IPS-18a (cell line): Measurements from ENCODE around the gene HTR3C.

ENCODE experiments used
- H3K27ac ChIP-seq: one replicate; pipeline ENCODE4 v1.5.1; 2013; ENCODE audit warnings: low read length
- H3K27me3 ChIP-seq: one replicate; pipeline ENCODE4 v1.6.1; 2013; ENCODE audit warnings: mild to moderate bottlenecking, low read length; ENCODE audit not compliant: control insufficient read depth, insufficient read depth
- H3K36me3 ChIP-seq: one replicate; pipeline ENCODE4 v1.6.1; 2013; ENCODE audit warnings: low read depth, low read length; ENCODE audit not compliant: control insufficient read depth
- H3K4me1 ChIP-seq: one replicate; pipeline ENCODE4 v1.6.1; 2013; ENCODE audit warnings: low read depth, low read length; ENCODE audit not compliant: control insufficient read depth
- H3K4me3 ChIP-seq: one replicate; pipeline ENCODE4 v1.5.1; 2013; ENCODE audit warnings: low read length
- H3K9ac ChIP-seq: one replicate; pipeline ENCODE4 v1.6.1; 2013; ENCODE audit warnings: mild to moderate bottlenecking, low read length, moderate library complexity
- H3K9me3 ChIP-seq: one replicate; pipeline ENCODE4 v1.6.1; 2013; ENCODE audit warnings: low read depth, low read length; ENCODE audit not compliant: control insufficient read depth

HTR3C gene

GRCh38 chr3:184073621-184074020 lies 20.8 kb downstream of the HTR3C start:
- Histone ChIP-seq H3K27ac (no peak overlapping the region), H3K27me3 (no peaks in the 10 kb centered on the region), H3K9me3 (no peaks in the 10 kb centered on the region), H3K4me3 (no peak overlapping the region), H3K9ac (no peak overlapping the region), H3K36me3 (no peaks in the 10 kb centered on the region), H3K4me1 (peaks cover 3% of the 10 kb centered on the region)

DNA sequence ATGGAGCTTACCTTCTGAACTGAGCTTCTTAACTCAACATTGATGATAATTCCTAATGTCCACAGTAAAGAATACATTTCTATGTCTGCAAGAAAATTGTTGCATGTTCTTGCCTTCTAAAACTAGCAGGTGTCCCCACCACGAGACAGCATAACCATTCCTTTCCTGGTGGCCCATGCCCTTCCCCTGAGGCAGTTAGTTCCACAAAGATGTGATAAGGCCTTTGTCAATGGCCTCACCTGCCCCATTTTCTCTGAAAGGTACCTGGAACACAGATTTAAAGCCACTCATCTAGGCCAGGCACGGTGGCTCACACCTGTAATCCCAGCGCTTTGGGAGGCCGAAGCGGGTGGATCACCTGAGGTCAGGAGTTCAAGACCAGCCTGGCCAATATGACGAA lies 23.1 kb downstream of the HTR3C start:
- no peaks in the 10 kb centered on the region for H3K27me3 ChIP-seq
- H3K36me3 ChIP-seq, result no peaks in the 10 kb centered on the region
- no peak overlapping the region for H3K9ac ChIP-seq
- no peak overlapping the region for H3K27ac ChIP-seq
- H3K4me3 ChIP-seq, result no peak overlapping the region
- H3K4me1 ChIP-seq, result peaks cover 3% of the 10 kb centered on the region
- no peaks in the 10 kb centered on the region for H3K9me3 ChIP-seq

- no peak overlapping the region for H3K27ac ChIP-seq
- H3K36me3 ChIP-seq, result no peaks in the 10 kb centered on the region
- no peaks in the 10 kb centered on the region for H3K9me3 ChIP-seq
- no peaks in the 10 kb centered on the region for H3K27me3 ChIP-seq
- H3K4me1 ChIP-seq, result peaks cover 3% of the 10 kb centered on the region
- no peak overlapping the region for H3K9ac ChIP-seq
- no peak overlapping the region for H3K4me3 ChIP-seq
Observed at GRCh38 chr3:184077881-184078280, 25.0 kb downstream of the HTR3C start.

- Histone ChIP-seq H3K36me3 (no peaks in the 10 kb centered on the region), H3K9me3 (no peaks in the 10 kb centered on the region), H3K4me1 (no peaks in the 10 kb centered on the region), H3K9ac (no peak overlapping the region), H3K27ac (no peak overlapping the region), H3K27me3 (no peaks in the 10 kb centered on the region), H3K4me3 (no peak overlapping the region)
Observed at GRCh38 chr3:184078851-184079250, 26.0 kb downstream of the HTR3C start.

DNA sequence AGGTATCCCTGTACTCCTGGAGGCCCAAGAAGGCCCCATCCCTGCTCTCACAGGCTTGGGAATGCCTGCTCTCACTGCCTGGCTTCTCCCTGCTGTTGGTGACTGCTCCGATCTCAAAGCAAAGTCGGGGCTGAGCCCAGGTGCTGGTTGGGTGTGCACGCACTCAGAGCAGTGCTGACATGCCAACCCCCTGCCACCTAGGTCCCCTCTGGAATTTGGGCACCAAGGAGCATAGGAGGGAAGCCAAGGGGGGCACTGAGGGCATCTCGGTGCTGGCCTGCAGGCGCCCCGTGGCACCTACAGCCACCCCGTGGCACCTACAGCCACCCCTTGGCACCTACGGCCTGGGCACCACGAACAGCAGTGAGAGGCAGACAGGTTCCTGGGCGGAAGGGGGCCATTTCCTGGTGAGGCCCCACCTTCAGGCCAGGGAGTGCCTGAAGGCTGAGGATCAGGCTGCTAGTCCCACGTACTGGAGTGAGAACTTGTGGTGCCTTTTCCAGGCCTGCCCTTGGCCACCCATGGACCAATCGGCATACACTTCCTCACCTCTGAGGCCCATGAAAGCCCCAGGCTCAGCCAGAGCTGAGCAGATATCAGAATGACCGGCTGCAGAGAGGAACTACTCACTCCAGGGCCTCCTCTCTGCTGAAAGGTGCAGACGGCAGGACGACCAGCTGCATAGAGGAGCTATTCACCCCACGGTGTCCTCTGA lies 28.4 kb downstream of the HTR3C start:
- Histone ChIP-seq H3K27me3 (no peaks in the 10 kb centered on the region), H3K4me3 (no peak overlapping the region), H3K36me3 (no peaks in the 10 kb centered on the region), H3K27ac (no peak overlapping the region), H3K9ac (no peak overlapping the region), H3K4me1 (no peaks in the 10 kb centered on the region), H3K9me3 (no peaks in the 10 kb centered on the region)

- Histone ChIP-seq H3K9me3 (no peaks in the 10 kb centered on the region), H3K4me1 (no peaks in the 10 kb centered on the region)
Observed at GRCh38 chr3:184082034-184082433, 29.2 kb downstream of the HTR3C start.

GRCh38 chr3:184082465-184082864 lies 29.6 kb downstream of the HTR3C start:
- Histone ChIP-seq H3K9me3 (no peaks in the 10 kb centered on the region), H3K36me3 (no peaks in the 10 kb centered on the region), H3K27me3 (no peaks in the 10 kb centered on the region), H3K27ac (no peak overlapping the region), H3K4me1 (no peaks in the 10 kb centered on the region), H3K9ac (no peak overlapping the region), H3K4me3 (no peak overlapping the region)

More at GRCh38 chr3:184082034-184082433, 29.2 kb downstream of the HTR3C start:
- no peaks in the 10 kb centered on the region for H3K36me3 ChIP-seq
- H3K9ac ChIP-seq, result no peak overlapping the region
- H3K27ac ChIP-seq, result no peak overlapping the region
- H3K4me3 ChIP-seq, result no peak overlapping the region
- no peaks in the 10 kb centered on the region for H3K27me3 ChIP-seq

DNA sequence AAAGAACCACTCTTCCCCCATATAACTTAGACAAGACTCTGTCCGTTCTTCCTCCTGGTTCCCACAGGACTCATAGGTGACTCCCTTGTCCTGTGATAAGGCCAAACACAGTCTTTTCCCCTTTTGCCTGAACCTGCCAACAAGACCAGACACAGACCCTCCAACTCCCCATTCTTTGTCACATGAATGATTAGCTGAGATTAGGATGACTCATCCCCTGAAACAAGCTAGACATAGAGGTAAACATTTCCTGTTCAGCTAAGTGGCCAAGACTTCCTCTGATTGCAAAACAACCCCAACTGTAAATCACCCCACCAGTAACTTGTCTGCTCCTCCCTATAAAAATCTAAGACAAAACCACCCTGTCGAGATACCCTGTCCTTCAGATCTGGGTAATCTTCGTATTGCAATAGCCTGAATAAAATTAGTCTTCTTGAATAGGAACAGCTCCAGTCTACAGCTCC lies 32.6 kb downstream of the HTR3C start:
- Histone ChIP-seq H3K4me1 (no peaks in the 10 kb centered on the region), H3K9me3 (no peaks in the 10 kb centered on the region), H3K36me3 (no peaks in the 10 kb centered on the region), H3K4me3 (no peak overlapping the region), H3K27me3 (no peaks in the 10 kb centered on the region), H3K9ac (no peak overlapping the region), H3K27ac (no peak overlapping the region)

DNA sequence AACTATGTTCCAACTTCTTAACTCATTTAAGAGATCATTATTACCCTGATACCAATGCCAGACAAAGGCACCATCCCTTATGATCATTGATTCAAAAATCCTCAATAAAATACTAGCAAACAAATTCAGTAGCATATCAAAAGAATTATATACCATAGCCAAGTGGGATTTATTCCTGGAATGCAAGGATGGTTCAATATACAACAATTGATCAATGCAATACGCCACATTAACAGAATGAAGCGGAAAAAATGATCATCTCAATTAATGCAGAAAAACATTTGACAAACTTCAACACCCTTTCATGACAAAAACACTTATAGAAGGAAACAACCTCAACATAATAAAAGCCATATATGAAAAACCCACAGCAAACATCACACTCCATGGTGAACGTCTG lies 39.4 kb downstream of the HTR3C start:
- Histone ChIP-seq H3K4me3 (no peak overlapping the region), H3K4me1 (no peaks in the 10 kb centered on the region), H3K9me3 (peaks cover 3% of the 10 kb centered on the region), H3K27ac (no peak overlapping the region), H3K9ac (no peak overlapping the region), H3K27me3 (no peaks in the 10 kb centered on the region), H3K36me3 (no peaks in the 10 kb centered on the region)

DNA sequence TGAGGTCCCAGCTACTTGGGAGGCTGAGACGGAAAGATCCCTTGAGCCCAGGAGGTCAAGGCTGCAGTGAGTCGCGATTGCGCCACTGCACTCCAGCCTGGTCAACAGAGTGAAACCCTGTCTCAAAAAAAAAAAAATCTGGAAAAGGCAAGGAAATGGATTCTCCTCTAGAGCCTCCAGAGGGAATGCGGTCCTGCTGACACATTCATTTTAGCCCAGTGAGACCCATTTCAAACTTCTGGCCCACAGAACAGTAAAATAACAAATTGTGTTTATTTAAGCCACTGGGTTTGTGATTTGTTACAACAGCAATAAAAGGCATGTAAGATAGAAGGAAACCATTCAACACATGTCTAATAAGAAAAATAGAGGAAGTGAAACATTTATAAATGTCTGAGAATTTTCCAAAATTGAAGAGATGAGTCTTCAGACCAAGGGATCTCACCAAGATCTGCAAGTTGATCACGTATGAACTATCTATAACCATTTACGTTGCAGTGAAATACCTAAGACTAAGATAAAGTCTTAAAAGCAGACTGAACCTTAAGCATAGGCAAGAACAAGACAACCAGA lies 44.0 kb downstream of the HTR3C start, which contains the start of gene HTR3E:
Gene HTR3E, plus strand, starts transcription at position 254 of the 573 bp plus-strand sequence. CDS start 466 bp downstream, outside the sequence.
- Histone ChIP-seq H3K36me3 (no peaks in the 10 kb centered on the region), H3K9me3 (peaks cover 3% of the 10 kb centered on the region), H3K4me3 (no peak within 1 kb of the TSS), H3K27me3 (no peaks in the 10 kb centered on the region), H3K27ac (no peak within 1 kb of the TSS), H3K9ac (no peak within 1 kb of the TSS), H3K4me1 (no peaks in the 10 kb centered on the region)

GRCh38 chr3:184097556-184097955 lies 44.7 kb downstream of the HTR3C start:
- no peak overlapping the region for H3K4me3 ChIP-seq
- H3K9ac ChIP-seq, result no peak overlapping the region
- H3K27me3 ChIP-seq, result no peaks in the 10 kb centered on the region
- no peak overlapping the region for H3K27ac ChIP-seq
- no peaks in the 10 kb centered on the region for H3K9me3 ChIP-seq
- no peaks in the 10 kb centered on the region for H3K36me3 ChIP-seq
- H3K4me1 ChIP-seq, result no peaks in the 10 kb centered on the region
